HG03565 (cell line): ENCODE data around the gene MARS1.
"Not testable (repeated sequence)": the region's sequence is repeated elsewhere in the genome, so short reads cannot be mapped to it uniquely, and the experiment has no call there.

Source experiments
- ATAC-seq: cut with Tn5 transposase; IDR thresholded peaks from one replicate; pipeline ENCODE4 v1.9.1; 2021; ENCODE audit warnings: mild to moderate bottlenecking, moderate library complexity; ENCODE audit not compliant: unreplicated experiment

MARS1 gene

GRCh38 chr12:57547288-57548012, 59.6 kb downstream of the MARS1 start:
- ATAC-seq = no peak

- ATAC-seq = no peak
These were observed 60.1 kb downstream of the MARS1 start for GRCh38 chr12:57548013-57548315.

DNA sequence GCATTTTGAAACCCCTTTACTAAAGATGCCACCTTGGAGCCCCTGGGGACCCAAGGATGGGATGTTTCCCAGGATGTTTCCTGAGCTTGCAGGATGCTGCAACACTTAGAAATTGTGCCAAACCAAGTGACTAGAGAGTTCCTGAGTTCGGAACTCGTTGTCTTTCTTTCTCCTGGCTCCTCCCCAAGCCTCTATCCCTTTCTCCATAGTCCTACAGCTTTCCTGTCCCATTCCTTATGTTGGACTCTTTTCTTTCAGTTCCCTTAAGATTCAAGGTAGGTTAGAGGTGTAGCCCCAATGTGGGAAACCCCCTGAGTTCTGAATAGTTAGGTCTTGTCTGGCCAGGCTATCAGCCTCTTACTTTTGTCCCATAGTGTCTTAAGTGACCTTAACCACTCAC, 60.6 kb downstream of the MARS1 start:
- ATAC-seq = no peak

DNA sequence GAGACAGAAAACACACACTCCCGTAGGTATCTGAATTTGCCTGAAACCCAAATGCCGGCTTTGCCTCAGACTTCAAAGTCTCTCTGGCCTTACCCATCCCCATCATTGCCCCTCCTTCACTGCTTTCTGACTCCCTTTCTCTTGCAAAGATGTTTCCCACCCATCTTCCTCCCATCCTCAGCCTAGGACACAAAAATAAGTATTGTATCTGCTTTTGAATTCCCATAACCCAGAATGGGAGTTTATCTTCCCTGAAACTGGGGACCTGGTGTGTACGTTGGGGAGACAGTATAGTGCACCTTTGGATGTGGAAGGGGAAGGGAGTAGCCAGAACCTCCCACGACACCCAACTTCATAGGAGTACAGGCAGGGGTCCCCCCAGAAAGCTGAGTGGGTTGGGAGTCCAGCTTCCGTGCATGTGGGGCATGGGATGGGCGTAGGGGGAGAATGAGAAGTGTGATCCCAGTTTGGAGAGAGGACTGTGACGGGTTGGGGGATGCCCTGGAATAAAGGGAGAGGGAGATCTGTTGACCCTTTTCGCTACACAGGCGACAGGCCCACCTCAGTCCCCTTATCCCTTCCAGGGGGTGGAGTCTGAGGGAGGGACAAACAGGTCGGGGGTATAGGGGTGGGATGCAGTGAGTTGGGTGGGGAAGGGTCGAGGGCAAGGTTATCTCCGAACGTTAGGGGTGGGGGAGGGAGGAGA, 61.5 kb downstream of the MARS1 start:
- no peak for ATAC-seq

GRCh38 chr12:57549909-57550640, 62.2 kb downstream of the MARS1 start, which contains the start of gene KIF5A:
KIF5A (plus strand) TSS chr12:57550044; CDS start chr12:57550272, 228 bp downstream.
- no peak for ATAC-seq

- ATAC-seq = no peak
These were observed 63.0 kb downstream of the MARS1 start for GRCh38 chr12:57550641-57551549.

- no peak for ATAC-seq
These were observed 63.9 kb downstream of the MARS1 start for GRCh38 chr12:57551637-57552305.

GRCh38 chr12:57552306-57552651, 64.4 kb downstream of the MARS1 start:
- ATAC-seq = no peak

DNA sequence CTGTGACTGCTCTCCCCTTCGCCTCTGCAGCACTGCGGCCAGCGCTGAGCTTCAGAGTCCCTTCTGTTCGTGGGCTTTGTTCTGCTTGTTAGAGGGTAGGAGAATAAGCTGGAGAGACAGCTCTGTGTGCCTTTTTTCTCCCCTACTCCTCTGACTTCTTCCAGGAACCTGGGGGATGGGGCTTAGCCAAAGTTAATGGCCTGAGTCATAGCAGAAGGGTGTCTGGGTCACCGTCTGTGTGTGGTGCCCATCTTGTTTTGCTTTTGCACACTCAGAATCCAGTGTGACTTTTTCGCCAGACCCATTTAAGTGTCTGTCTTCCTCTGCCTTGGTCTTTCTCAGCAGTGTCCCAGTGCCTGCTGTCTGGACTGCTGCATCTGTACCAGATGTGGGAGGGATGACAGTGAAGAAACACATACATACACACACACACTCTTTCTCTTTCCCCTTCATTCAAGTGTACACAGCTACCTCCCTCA, 65.0 kb downstream of the MARS1 start:
- ATAC-seq = no peak

DNA sequence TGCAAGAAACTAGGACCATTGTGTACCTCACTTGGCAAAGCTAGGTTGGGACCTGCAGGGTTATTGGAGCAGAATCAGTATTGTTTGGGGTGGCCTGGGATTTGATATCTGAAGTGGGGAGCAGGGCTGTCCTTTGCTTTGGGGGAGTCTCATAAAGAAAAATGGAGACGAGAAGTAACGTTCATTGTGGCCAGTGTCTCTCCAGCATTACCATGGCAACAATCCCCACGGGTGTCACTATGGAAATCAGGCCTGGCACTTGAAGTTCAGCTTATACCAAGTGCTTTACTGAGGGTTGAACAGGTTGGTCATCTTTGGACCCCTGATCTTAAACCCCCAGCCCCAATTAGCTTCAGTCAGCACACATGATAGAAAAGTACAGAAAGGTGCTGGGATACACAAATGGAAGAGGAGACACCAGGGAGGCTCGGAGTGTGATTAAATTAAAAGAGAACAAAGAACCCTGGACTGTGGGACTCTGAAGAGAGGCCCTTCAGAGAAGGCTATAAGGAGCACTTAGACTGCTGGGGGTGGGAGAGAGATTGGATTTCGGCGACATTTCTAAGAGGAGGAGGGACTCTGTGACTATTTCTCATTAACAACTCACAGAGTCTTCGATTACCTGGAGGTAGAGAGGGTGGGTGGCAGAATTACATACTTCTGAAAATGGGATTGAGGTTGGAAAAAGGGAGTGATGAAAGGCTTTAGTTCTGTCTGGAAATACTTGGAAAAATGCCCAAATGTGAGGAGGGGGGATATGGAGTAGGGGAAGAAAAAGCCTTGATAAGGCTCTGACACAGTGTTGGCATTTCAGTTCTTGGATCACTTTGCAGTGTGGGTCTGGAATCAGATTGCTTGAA, 65.7 kb downstream of the MARS1 start:
- ATAC-seq = no peak

DNA sequence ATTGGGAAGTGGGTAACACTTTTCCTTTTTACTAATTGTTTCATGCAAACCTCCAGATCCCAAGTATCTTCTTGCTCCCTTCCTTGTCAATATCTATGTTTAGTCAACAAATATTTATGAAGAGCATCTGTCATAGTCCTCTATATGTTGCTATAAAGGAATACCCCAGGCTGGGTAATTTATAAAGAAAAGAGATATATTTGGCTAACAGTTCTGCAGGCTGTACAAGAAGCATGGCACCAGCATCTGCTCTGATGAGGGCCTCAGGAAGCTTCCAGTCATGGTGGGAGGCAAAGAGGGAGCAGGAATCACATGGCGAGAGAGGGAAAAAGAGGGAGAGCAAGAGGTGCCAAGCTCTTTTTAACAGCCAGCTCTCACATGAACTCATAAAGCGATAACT, 66.6 kb downstream of the MARS1 start:
- no peak for ATAC-seq

DNA sequence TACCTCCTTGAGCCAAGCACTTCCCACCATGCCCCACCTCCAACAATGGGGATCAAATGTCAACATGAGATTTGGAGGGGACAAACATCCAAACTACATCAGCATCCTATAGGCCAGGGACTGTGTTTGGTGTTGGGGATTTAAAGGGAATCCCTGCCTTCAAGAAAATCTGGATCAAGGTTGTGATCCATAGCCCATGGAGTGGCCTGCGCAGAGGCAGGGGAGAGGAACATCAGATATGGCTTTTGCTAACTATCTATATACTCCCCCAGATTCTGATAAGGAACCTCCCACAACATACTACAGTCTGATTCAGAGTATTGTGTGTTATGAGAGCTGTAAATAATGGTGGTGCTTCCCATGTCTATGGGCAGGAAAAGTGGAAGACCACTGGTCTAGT, 67.0 kb downstream of the MARS1 start:
- no peak for ATAC-seq

GRCh38 chr12:57558864-57559263, 71.0 kb downstream of the MARS1 start:
- ATAC-seq = no peak

DNA sequence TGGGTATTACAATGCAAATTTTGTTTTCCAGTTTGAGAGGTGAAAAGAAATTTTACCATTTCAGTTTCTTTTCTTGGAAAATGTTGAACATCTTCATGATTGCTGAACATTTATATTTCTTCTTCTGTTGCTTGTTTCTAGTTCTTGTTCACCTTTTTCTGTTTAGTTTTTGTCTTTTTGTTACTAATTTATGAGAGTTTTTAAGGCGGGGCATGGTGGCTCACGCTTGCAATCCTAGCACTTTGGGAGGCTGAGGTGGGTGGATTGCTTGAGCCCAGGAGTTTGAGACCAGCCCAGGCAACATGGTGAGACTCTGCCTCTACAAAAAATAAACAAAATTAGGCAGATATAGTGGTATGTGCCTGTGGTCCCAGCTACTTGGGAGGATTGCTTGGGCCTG, 72.6 kb downstream of the MARS1 start:
- ATAC-seq = no peak

GRCh38 chr12:57561117-57561516, 73.2 kb downstream of the MARS1 start:
- ATAC-seq = not testable (repeated sequence)

DNA sequence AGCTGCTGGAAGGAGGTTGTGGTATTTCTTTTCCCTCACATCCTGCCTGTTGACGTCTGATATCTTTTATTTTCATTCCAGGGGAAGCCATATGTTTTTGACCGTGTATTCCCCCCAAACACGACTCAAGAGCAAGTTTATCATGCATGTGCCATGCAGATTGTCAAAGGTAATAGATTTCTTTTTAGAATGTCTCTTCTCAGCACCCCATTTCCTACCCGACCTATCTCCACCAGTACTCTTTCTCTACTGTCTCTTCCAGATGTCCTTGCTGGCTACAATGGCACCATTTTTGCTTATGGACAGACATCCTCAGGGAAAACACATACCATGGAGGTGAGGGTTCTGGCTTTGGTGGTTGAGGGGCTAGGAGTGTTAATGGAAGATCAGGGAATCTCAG, 75.5 kb downstream of the MARS1 start:
- ATAC-seq = no peak

DNA sequence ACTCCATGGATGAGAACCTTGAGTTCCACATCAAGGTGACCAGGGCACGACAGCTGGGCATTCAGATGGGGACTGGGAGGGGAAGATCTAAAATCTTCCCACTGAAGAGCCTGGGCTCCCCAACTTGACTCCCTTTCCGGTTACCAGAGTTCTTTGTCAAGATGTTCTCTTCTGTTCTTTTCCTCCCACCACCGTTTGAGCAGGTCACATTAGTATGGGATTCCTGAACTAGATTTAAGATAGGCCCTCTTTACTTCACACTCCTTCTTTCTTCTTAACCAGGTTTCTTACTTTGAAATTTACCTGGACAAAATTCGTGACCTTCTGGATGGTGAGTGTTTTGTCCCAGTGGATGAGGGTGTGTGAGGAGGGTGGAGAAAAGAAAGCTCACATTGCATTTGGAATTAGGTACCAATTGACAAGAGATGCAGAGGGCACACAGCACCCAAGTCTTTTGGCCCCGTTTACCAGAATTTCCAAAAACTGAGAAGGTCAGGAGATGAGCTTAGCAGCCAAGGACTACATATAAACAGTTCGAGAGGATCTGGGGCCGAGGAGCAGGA, 76.4 kb downstream of the MARS1 start:
- no peak for ATAC-seq
